NCI-H1092 (cell line): ENCODE results near the gene S100A6.
"Not testable (repeated sequence)": the region's sequence is repeated elsewhere in the genome, so short reads cannot be mapped to it uniquely, and the experiment has no call there.

Experiments used
- DNase-seq: peaks from one replicate; lab custom pipeline; 2025; lab: John Stamatoyannopoulos, UW

The S100A6 gene

DNA sequence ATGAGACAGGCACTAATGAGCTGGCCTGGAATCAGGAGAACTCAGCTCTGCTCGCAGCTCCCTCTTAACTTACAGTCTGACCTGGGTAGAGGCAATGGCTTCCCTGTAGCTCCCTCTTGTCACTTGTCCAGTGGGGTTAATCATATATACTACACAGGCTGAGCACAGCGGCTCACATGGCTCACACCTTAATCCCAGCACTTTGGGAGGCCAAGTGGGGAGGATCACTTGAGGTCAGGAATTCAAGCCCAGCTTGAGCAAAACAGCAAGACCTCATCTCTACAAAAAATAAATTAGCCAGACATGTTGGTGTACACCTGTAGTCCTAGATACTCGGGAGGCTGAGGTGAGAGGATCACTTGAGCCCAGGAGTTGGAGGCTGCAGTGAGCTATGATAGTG, 4.2 kb downstream of the S100A6 start:
- no peak for DNase-seq

DNA sequence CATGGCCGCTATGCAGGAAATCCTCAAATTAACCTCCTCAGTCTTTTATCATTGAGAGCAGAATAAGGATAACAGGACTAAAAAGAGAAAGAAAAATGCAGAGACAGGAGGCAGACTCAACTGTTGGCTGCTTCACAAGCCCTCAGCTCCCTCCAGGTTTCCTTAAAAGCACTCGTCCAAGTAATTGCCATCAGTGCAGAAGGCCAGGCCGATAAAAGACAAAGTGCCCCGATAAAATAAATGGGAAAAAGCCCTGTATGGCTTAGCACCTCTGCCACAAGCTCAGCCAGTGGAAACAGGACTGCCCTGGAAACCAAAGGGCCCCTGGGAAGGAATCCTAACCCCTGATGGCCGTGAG, 8.1 kb downstream of the S100A6 start:
- DNase-seq: no peak

DNA sequence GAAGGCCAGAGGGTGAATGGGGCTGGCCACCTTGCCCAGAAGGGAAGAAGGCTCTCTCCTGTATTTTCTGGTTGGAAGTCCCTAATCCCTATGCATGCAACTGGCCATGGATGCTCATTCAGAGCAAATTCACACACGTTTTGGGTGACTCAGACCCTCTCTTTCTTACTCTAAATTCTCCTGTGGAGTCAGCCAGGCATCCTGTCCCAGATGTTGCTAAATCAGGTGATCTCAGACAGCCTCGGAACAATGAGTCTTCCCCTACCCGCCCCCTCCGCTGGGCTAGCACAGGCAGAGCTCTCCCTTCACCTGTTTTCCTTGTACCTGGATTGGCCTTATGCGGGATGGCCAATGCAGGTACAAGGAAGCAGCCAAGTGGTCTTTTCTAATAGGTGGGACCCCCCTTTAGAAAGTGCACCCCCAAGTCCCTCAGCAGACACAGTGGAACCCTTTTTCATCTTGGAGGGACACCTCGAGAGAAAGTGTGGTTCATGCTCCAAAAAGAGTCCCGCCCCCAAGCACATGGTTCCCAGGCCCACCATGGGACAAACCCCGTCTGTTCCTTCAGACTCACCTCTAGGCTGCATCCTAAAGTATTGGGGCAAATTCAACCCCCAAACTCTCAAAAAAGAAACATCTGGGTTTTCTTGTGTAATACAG, 8.6 kb downstream of the S100A6 start:
- no peak for DNase-seq

DNA sequence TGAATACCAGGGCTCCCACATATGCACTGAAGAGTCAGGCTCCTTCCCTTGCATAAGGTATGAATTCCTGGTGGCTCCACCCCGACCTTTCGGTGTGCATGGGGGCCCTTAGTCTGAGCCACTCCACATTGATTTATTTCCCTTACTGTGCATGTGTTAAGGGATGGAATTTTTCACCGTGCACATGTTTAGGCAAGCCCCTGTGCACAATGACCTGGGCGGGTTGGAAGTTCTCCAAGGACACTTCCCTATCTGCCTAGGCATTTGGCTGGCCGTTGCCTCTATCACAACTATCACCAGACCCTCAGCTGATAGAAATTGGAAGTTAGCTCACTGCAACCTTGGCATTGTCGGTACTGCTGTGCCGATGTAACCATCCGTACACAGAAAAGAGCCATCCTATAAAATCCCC, 9.7 kb downstream of the S100A6 start:
- no peak for DNase-seq

DNA sequence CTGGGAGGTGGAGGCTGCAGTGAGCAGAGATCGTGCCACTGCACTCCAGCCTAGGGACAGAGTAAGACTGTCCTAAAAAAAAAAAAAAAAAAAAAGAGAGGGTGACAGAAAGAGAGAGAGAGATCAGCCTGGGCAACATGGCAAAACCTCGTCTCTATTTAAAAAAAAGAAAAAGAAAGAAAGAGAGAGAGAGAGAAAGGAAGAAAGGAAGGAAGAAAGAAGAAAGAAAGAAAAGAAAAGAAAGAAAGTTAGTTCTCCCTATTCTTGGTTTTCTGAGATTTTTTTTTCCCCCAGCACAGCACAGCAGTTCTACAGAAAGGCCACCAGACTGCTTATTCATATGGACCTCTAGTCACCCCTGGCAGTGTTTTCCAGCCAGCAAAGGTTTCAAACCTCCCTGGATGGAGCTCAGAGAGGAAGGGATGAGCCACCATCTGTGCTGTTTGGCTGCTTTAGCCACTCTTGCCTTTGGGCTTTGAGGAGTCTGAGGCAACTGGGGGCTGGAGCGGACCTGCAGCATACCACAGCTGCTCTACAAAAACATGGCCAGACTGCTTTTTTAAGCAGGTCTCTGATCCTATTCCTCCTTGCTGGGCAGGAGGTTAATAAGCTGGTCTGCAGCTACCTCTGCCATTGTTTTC, 10.6 kb downstream of the S100A6 start:
- no peak for DNase-seq

DNA sequence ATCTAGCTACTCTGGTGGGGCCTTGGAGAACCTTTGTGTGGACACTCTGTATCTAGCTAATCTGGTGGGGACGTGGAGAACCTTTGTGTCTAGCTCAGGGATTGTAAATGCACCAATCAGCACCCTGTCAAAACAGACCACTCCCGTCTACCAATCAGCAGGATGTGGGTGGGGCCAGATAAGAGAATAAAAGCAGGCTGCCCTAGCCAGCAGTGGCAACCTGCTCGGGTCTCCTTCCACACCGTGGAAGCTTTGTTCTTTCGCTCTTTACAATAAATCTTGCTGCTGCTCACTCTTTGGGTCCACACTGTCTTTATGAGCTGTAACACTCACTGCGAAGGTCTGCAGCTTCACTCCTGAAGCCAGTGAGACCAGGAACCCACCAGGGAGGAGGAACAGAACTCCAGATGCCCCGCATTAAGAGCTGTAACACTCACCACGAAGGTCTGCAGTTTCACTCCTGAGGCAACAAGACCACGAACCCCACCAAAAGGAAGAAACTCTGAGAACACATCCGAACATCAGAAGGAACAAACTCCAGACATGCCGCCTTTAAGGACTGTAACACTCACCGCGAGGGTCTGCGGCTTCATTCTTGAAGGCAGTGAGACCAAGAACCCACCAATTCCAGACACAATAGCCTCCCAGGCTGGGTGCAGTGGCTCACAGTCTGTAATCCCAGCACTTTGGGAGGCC, 13.3 kb downstream of the S100A6 start:
- not testable (repeated sequence) for DNase-seq

DNA sequence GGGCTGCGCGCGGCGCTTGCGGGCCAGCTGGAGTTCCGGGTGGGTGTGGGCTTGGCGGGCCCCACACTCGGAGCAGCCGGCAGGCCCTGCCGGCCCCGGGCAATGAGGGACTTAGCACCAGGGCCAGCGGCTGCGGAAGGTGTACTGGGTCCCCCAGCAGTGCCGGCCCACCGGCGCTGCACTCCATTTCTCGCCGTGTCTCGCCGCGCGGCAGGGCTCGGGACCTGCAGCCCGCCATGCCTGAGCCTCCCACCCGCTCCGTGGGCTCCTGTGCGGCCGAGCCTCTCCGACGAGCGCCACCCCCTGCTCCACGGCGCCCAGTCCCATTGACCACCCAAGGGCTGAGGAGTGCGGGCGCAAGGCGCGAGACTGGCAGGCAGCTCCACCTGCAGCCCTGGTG, 14.0 kb downstream of the S100A6 start:
- not testable (repeated sequence) for DNase-seq

DNA sequence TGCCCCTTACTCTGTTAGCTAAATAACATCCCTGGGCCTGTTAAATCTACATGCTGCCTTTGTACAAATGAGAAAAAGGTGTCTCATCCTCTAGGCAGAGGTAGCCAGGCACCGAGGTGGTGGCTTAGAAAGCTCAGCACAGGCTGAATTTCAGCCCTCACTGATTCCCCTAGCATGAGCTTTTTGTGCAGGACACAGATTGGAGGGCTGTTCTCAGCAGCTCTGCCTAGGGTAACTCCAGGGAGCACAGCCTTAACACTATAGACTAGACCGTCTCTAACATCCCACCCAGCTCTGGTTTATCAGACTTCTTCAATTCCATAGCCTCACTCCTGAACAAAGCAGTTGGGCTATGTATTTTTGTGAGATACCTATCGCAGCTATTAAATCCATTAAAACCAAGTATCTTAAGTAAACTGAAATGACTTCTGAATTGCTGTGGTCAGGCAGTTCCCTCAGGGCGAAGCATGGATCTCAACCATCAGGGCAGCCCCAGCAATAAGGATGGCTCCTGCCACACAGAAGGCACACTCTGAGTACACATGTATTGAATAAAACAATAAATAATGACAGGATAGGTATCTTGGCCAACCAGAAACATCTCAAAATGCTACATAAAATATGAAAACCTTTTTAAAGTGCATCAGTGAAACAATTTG, 14.8 kb downstream of the S100A6 start:
- no peak for DNase-seq

DNA sequence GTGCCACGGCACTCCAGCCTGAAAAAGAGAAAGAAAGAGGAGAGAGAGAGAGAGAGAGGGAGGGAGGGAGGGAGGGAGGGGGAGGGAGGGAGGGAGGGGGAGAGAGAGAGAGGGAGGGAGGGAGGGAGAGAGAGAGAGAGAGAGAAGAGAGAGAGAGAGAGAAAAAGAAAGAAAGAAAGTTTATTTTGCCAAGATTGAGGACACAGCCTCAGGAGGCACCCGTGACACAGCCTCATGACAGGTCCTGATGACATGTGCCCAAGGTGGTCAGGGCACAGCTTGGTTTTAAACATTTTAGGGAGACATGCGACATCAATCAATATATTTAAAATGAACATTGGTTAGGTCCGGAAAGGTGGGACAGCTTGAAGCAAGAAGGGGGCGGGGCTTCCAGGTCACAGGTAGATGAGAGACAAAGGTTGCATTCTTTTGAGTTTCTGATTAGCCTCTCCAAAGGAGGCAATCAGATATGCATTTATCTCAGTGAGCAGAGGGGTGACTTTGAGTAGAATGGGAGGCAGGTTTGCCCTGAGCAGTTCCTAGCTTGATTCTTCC, 15.6 kb downstream of the S100A6 start:
- DNase-seq: not testable (repeated sequence)

DNA sequence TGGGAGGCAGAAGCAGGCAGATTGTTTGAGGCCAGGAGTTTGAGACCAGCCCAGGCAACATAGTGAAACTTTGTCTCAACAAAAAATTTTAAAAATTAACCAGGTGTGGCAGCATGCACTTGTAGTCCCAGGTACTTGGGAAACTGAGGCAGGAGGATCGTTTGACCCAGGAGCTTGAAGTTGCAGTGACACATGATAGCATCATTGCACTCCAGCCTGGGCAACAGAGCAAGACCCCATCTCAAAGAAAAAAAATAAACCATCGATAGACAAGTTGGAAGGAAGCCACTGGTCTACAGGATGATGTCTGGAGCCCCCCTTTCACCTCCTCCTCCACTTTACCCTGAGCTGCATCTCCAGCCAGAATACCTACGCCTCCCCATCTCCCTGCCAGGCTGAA, 16.5 kb downstream of the S100A6 start:
- no peak for DNase-seq

DNA sequence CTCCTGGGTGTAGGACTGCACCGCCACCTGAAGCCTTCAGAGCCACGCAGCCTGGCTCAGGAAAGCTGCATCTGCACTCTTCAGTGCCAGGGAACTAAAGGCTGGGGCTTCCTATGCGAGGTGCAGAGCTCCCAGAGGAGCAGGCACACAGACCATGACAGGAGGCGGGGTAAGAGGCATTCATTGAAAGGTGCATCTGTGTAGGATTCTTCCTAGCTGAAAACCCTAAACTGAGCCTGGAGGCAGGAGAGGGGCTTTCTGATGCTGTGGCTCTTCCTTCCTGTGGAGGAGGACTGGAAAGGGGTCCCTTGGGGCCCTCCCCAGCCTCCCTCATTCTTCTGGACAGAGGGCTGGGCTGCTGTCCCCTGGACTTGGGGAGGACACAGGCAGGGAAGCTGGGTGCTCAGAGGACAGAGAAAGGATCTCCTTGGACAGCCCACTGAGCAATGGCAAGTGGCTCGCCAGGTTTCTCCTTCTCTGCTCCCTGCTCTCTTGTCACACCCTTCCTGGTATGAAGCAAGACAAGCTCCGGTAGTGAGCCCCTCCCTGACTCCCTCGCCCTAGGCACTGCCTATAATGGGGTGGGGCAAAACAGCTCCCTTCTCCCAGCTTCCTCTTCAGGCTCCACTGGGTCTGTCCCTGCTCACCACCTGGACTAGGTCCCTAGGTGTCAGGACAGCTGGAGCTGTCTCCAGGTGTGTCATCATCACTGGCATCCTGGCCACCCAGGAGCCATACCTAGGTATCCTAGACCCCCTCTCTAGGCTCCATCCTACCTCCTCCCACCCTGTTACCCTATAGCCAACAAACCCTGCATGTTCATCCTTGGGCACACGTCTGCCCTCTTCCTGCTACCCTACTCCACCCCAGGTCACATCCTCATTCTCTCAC, 20.0 kb downstream of the S100A6 start:
- no peak for DNase-seq

DNA sequence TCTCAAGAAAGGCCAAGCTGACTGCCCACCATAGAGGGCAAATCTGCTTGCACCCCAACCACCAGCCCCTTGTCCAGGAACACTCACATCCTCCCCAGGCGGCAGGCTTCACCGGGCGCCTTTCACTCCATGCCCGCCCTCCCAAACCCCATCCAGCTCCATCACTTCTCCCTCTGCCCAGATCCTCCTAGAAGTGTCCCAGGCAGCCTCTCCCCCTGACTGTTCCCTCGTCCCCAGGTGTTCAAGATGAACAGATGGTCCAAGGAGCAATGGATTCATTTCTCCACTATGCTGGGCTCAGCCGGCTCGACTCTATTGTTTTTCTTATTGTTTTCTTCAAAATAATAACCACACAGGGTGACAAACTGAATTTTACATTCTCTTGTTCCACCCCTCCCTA, 22.1 kb downstream of the S100A6 start:
- no peak for DNase-seq

DNA sequence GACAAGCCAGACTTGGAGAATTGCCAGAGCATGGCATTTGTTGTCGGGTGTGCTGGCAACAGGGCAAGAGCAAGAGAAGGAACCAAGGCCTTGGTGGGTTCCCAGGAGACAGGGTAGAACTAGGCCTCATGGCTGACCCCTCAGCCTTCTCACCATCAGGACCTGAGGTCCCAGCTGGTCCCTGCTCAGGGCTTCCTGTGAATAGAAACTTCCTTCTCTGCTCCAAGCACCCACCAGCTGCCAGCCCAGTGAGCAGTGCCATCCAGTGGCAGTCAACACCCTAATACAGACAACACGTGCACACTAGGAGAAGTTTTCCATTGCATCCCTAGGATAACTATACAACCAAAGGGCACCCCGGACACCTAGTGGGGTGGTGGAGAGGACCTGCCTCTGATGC, 22.8 kb downstream of the S100A6 start:
- DNase-seq: no peak

DNA sequence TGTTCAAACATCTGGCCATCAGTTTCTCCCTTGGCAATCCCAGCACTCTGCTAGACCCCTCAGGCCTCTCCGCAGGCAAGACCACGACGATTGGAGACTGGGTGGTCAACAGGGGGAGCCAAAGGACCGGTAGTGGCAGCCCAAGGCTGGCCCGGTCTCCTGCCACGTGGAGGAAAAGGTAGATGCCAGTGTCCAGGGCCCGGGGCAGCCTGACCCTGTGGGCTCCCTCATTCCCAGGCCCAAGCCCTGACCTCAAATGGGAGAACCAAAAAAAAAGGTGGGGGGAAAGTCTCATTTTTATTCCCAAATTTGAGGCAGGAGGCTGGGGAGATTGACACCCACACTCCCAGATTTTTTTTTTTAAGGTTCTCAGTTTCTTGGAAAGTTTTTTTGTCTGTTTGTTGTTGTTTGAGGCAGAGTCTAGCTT, 24.8 kb downstream of the S100A6 start:
- peak; percentile 73 for DNase-seq

DNA sequence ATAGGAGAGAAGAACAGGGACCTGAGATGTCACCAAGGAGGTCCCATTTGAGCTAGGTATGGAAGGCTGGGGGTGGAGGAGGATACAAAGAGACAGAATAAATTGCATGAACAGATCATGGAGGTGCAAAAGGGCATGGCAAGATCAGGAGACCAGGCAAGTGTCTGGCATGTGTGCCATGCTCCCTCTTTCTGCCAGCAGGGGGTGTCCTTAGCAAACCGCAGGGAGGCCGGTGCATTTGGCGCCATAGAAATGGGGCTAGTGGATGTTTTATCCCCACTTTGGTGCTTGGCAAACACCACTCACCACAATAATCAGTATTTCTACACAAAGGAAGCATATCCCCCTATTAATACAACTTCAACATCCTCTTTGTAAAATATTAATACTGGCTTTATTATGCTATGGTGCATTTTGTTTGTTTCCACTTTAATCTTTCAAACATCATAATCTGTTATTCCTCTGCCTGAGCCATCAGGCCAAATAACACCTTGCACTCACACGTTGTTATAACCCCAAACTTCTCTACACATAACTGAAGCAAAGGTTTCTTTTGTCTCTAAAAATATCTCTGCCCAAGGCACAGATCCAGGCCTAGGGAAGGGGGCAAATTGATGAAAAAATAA, 25.9 kb downstream of the S100A6 start:
- peak; percentile 26 for DNase-seq

DNA sequence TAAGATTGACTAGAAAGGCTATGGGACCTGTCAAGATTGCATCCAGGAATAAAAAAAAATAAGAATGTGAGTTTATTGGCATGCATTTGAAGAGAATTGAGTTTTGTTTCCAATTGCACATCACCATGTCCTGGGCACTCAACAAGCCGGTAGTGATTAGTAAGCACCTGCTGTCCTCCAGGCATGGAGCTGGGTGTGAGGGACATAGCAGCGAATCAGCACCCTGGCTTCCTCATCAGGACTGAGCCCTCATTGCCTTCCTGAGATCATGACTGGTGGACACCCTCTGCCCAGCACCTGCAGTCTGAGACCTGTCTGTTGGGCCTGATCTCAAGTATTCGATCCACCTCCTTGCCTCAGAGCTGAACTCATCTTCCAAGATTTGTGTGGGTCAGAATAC, 26.8 kb downstream of the S100A6 start:
- no peak for DNase-seq

DNA sequence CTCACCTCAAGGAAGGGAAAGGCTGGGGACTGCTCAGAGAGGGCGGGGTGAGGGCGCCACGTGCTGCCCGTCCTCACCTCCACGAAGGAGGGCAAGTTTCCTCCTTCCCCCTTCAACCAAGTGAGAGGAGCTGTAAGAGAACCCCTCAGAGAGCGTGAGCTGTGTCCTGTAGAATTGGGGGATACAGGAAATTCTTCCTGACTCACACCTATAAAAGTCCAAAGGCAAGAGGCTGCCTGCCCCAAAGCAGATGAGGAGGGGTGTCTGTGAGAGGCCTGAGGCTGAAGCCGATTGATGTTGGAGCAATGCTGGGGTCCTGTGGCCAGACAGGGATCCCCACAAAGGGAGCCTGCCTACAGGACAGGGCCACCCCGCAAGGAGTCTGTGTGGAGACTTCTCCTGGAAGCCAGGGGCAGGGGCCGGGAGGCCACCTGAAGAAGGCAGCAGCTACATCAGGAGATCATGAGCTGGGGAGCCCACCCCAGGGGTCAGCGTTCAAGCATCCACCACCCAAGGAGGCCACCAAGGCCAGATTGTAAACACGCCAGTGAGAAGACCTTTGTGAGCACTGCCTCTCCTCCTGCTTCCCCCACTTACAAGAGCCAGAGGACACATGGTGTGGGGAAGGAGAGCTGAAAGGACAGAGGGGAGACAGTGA, 27.7 kb downstream of the S100A6 start:
- DNase-seq: no peak

DNA sequence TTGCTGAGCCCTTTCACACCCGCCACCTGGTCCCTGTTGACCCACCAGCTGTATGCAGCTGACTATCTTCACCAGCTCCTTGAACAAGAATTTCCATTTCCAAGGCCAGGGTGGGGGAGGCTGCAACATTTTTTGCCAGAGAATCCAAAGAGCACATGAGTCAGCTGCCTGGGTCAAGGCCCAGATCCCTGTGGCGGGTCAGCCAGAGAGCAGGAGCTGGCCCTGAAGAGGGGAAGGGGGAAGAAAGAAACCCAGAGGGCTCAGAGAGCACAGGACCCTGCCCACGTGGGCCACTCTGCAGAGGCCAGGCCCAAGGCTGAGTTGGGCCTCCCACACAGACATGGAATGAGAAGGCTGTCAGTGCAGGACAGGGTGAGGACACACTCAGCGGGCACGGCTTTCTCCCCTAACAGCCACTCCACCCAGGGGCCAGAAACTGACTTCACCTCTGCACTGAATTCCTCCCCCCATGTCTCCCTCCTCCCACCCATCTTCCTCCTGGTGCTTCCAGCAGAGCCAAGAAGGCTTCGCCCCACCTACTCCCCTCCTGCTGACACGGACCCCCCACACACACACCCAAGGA, 28.9 kb downstream of the S100A6 start:
- no peak for DNase-seq

DNA sequence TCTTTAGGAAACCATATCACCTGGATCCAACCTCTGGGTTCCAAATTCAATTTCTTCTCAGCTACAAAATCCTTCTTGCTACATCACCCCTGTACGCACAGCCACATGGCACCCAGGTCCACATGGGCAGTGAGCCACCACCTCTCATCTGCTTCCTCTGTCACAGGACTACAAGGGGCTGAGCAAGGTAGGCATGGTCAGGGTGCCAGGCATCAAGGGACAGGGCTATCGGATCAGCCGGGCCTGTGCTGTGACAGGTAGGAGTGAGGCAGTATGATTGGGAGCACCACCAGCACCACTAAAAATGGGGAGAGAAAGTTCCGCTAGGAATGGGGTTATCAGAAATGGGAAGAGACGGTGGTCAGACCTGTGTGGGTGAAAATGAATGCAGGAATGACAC, 29.4 kb downstream of the S100A6 start:
- no peak for DNase-seq

DNA sequence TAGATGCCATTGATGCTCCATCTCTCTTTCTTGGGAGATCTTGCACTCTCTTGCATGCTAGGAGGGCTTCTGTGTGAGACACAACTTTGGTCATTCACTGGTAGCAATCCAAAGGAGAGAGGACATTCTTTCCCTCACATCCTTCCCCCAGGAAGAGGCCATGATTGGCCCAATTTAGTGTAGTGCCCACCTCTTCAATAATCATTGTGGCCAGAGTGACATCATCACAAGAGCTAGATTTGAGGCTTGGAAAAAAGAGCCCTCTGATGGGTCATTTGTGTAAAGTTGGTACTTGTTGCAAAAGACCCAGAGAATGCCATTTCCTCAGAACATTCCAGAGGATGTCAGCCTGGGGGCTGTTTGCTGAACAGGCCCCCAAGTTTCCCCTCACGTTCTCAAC, 30.2 kb downstream of the S100A6 start:
- DNase-seq: no peak
